Pancreas (tissue), 10 donors: Measurements from ENCODE around the gene GSE1. TPM values are rescaled to one million over a fixed set of nuclear protein-coding genes. Genes with fewer than 3 reads are reported as not detected.

ENCODE experiments used
- ATAC-seq, 4 donors: fragments of 200-7000 bp; cut with Tn5 transposase; one replicate each; pipeline versions ENCODE4 v1.8.0 to v1.9.1; 2020; ENCODE audit warnings: mild to moderate bottlenecking in 4 of 4, moderate library complexity in 4 of 4
- DNase-seq, 6 donors: peaks; one replicate each; pipeline ENCODE4 v3.0.0-alpha.2; 2020
- FAIRE-seq: peaks from 2 replicates; lab custom pipeline; 2012; peaks lifted over from hg19 to GRCh38; lab: Jason Lieb, UNC
- H3K27ac ChIP-seq, 4 donors: fragments of 200-600 bp; sonication (generic); 1 replicate in 3 of 4; 2 replicates in 1 of 4; pipeline versions ENCODE4 v1.5.0 to v1.8.0; 2020
- H3K27me3 ChIP-seq, 4 donors: fragments of 200-600 bp; one replicate each; pipeline ENCODE4 v1.8.0; 2021
- H3K36me3 ChIP-seq, 3 donors: fragments of 200-600 bp; sonication (generic) in 1 of 3; one replicate each; pipeline versions ENCODE4 v1.5.0 to v1.8.0; 2020 to 2021
- H3K4me1 ChIP-seq, 3 donors: fragments of 200-600 bp; one replicate each; pipeline ENCODE4 v1.8.0; 2021
- H3K4me3 ChIP-seq, 4 donors: fragments of 200-600 bp; sonication (generic) in 2 of 4; one replicate each; pipeline versions ENCODE4 v1.5.0 to v1.8.0; 2020 to 2021
- H3K9me3 ChIP-seq, 4 donors: fragments of 200-600 bp; one replicate each; pipeline ENCODE4 v1.8.0; 2021
- CTCF ChIP-seq, 4 donors: fragments of 200-600 bp; sonication (generic) in 3 of 4; IDR thresholded peaks; one replicate each; pipeline versions ENCODE4 v1.5.0 to v1.8.0; 2021; ENCODE audit warnings: antibody characterized with exemption in 4 of 4
- WGBS, 2 donors: extraction: QIAGEN DNeasy Blood & Tissue Kit; methylation state at CpG; one replicate each; pipeline ENCODE4 v1.1.7; 2013; 5-methylcytosine and 5-hydroxymethylcytosine counted together
- intact Hi-C, 3 donors: fragments of 100-400 bp; cut with DNase I; formaldehyde crosslinking; loops; one replicate each; pipeline versions ENCODE4 v1.11.1 to v1.14.2; 2022
- polyA plus RNA-seq, 2 donors: library from polyadenylated mRNA; stranded (reverse); fragments of 200-250 nt; gene quantifications; one replicate each; pipeline ENCODE4 v1.2.3, GENCODE V29; 2013
- total RNA-seq, 6 donors: library from RNA; stranded (reverse); fragmentation: NEBNext Ultra II Directional in 4 of 6; extraction: Animal tissue kit (Norgen Biotek cat#: 25700) in 4 of 6; gene quantifications; one replicate each; pipeline versions ENCODE4 v1.2.1 to v1.2.4, GENCODE V29; 2021 to 2023
- donor health status: healthy with polysubstance abuse.
- donor health status: DM: no; HTN: no; CAD: no; lungs with moderate emphysema.
- donor health status: DM: no; HTN: no; CAD: no.
- donor health status: control.
- donor health status: control.
- donor health status: Bipolar disorder and iron deficiency.
- donor health status: DM: yes; HTN: yes; CAD: no.
- donor health status: DM: no; HTN: no; CAD: no.
- donor health status: DM: no; HTN: no; CAD: no.
- donor health status: DM: yes; HTN: yes; CAD: no.

The GSE1 gene
- total and polyA plus RNA-seq, 8 donors = 32.0 to 61.5 (median 41.9) TPM

- Histone ChIP-seq H3K27ac (no peak overlapping the region), H3K36me3 (no peaks in the 10 kb centered on the region), H3K4me1 (no peaks in the 10 kb centered on the region), H3K27me3 (no peaks in the 10 kb centered on the region), H3K4me3 (no peak overlapping the region), H3K9me3 (no peaks in the 10 kb centered on the region)
- TF ChIP-seq CTCF (IDR thresholded peaks at IDR 0.05) = no peak
- ATAC-seq = peak in 1 of 4 donors; percentile 20
- no peak for FAIRE-seq
- intact Hi-C loops = loop anchor here in 1 of 3 donors (10.0 kb wide), 1 partner anchor 435 kb away; no protein-coding TSS in a partner anchor
- DNase-seq = no peak
- WGBS, 2 donors = 74 to 82% methylated on average over 53 of the region's 53 CpGs
Measured at GRCh38 chr16:85709766-85710585, 96.9 kb downstream of the GSE1 start.

GRCh38 chr16:85710732-85711131 lies 97.6 kb downstream of the GSE1 start:
- H3K27ac ChIP-seq = no peak overlapping the region
- FAIRE-seq (no peak), ATAC-seq (no peak), DNase-seq (no peak)
- H3K9me3 ChIP-seq = no peaks in the 10 kb centered on the region
- no peaks in the 10 kb centered on the region for H3K27me3 ChIP-seq
- no peak overlapping the region for H3K4me3 ChIP-seq
- TF ChIP-seq CTCF (IDR thresholded peaks at IDR 0.05) = no peak
- H3K36me3 ChIP-seq = no peaks in the 10 kb centered on the region
- intact Hi-C loops = loop anchor here in 1 of 3 donors (10.0 kb wide), 1 partner anchor 436 kb away; no protein-coding TSS in a partner anchor
- 92 to 95% methylated on average over 9 of the region's 9 CpGs for WGBS, 2 donors
- H3K4me1 ChIP-seq = no peaks in the 10 kb centered on the region

- Histone ChIP-seq H3K4me3 (no peak overlapping the region), H3K9me3 (no peaks in the 10 kb centered on the region), H3K4me1 (no peaks in the 10 kb centered on the region), H3K27ac (no peak overlapping the region), H3K27me3 (no peaks in the 10 kb centered on the region), H3K36me3 (no peaks in the 10 kb centered on the region)
- TF ChIP-seq CTCF (IDR thresholded peaks at IDR 0.05) = no peak
- 94 to 96% methylated on average over 6 of the region's 6 CpGs for WGBS, 2 donors
- FAIRE-seq (no peak), ATAC-seq (no peak), DNase-seq (no peak)
- intact Hi-C loops = loop anchor here in 1 of 3 donors (10.0 kb wide), 1 partner anchor 437 kb away; no protein-coding TSS in a partner anchor
Measured at GRCh38 chr16:85711982-85712587, 99.0 kb downstream of the GSE1 start.

- WGBS, 2 donors = 57 to 59% methylated on average over 9 of the region's 9 CpGs
- no peaks in the 10 kb centered on the region for H3K36me3 ChIP-seq
- H3K27me3 ChIP-seq = no peaks in the 10 kb centered on the region
- ATAC-seq (no peak), FAIRE-seq (no peak), DNase-seq (no peak)
- no peak overlapping the region for H3K27ac ChIP-seq
- intact Hi-C loops = loop anchor here in 1 of 3 donors (10.0 kb wide), 1 partner anchor 438 kb away; no protein-coding TSS in a partner anchor
- no peaks in the 10 kb centered on the region for H3K9me3 ChIP-seq
- no peak overlapping the region for H3K4me3 ChIP-seq
- no peak for TF ChIP-seq CTCF (IDR thresholded peaks at IDR 0.05)
- no peaks in the 10 kb centered on the region for H3K4me1 ChIP-seq
Measured at GRCh38 chr16:85712801-85713200, 99.7 kb downstream of the GSE1 start.
